OCI-LY7 (cell line): ENCODE results near the gene ATF1.

ENCODE experiments used
- EZH2phosphoT487 ChIP-seq: fragments of 200-600 bp; sonication (generic); IDR thresholded peaks from 2 replicates; pipeline ENCODE4 v1.6.1; 2018; ENCODE audit warnings: low read depth, borderline replicate concordance, mild to moderate bottlenecking, mixed run types, antibody characterized with exemption, low read length, moderate library complexity, mixed read lengths
- TF ChIP-seq, protein P1 (sequence below): fragments of 200-600 bp; sonication (generic); conservative IDR thresholded peaks from 2 replicates; pipeline ENCODE4 v1.5.1; 2014; ENCODE audit warnings: mild to moderate bottlenecking, antibody characterized with exemption, low read length, moderate library complexity, mixed read lengths

DNA sequence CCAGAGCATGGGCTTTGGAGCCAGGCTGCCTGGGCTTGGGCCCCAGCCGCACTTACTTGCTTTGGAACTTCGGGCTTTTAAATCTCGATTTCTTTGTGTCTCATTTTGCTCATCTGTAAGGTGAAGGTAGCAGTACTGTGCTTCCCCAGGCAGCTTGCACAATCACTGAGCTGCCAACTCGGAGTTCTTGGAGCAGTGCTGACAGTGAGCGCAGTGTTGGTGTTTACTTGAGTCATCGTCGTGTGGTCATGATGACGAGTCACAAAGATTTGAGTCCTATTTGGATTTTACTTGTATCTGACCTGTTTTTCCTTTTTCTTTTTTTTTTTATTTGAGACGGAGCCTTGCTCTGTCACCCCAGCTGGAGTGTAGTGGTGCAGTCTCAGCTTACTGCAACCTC, 31.3 kb upstream of the ATF1 start:
- TF ChIP-seq EZH2phosphoT487, result no peak
- TF ChIP-seq, protein P1, sequence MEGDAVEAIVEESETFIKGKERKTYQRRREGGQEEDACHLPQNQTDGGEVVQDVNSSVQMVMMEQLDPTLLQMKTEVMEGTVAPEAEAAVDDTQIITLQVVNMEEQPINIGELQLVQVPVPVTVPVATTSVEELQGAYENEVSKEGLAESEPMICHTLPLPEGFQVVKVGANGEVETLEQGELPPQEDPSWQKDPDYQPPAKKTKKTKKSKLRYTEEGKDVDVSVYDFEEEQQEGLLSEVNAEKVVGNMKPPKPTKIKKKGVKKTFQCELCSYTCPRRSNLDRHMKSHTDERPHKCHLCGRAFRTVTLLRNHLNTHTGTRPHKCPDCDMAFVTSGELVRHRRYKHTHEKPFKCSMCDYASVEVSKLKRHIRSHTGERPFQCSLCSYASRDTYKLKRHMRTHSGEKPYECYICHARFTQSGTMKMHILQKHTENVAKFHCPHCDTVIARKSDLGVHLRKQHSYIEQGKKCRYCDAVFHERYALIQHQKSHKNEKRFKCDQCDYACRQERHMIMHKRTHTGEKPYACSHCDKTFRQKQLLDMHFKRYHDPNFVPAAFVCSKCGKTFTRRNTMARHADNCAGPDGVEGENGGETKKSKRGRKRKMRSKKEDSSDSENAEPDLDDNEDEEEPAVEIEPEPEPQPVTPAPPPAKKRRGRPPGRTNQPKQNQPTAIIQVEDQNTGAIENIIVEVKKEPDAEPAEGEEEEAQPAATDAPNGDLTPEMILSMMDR, result no peak
